Measurements from ENCODE around the gene GSTM3.

Gene GSTM3

DNA sequence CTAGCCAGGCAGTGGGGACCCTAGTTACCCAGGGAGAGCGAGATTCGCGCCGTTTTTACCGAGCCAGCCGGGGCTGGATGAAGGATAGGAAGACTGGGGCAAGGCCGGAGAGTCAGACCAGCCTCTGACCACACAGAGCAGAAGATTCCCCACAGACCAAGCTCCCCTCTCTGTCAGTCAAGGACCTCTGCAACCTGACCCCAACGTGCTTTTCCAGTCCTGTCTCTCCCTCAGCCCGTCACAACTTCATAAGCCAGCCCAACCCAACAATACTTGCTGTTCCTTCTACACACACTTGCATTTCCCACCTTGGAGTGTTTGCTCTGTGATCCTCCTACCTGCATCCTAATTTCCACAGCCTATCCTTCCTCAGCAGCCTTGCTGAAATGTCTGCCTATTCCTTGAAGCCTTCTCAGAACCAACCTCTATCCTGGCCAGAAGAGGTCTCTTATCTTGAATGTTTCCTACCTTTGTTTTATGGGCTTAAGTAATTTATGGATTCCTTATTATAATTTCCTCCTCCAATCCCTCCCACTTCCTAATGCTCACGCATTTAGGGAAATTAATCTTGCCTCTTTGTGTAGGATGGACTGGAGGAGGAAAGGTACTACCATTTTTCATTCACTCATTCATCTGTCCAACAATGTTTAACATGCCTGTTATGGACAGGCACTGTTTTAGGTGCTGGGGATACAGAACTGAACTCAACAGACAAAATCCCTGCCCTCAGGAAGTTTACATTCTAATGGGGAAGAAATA lies at the start of gene GSTM3:
TSS of gene GSTM3 (minus strand) at position 424 of the 759 bp plus-strand sequence. CDS start 751 bp downstream, outside the sequence.
- no peak for TF ChIP-seq CTCF (IDR thresholded peaks at IDR 0.05; ENCODE audit: low read depth, low read length)
- DNase-seq (ENCODE audit: extremely low read depth, low read depth) = no peak

DNA sequence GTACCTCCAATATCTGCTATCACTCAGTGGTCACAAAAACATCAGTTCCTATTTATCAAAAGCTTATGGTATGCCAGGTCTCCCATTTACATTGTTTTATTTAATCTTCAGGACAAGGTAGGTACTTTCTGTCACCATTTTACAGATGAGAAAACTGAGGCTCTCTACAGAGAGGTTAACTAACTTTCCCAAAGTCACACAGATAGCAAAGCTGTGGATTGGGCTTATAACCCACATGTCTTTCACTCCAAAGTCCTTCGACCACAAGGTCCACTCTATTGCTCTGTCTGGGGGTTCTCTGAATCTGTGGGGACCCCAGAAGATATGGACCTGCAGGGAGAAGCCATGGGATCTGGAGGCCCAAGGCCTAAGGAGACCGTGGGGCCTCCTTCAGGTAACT lies 49.5 kb upstream of the GSTM3 start:
- DNase-seq (ENCODE audit: extremely low read depth, low read depth) = no peak
- TF ChIP-seq CTCF (IDR thresholded peaks at IDR 0.05; ENCODE audit: low read depth, low read length) = no peak

- DNase-seq (ENCODE audit: extremely low read depth, low read depth) = no peak
- TF ChIP-seq CTCF (IDR thresholded peaks at IDR 0.05; ENCODE audit: low read depth, low read length) = no peak
Observed at GRCh38 chr1:109789551-109790180, 48.8 kb upstream of the GSTM3 start.

DNA sequence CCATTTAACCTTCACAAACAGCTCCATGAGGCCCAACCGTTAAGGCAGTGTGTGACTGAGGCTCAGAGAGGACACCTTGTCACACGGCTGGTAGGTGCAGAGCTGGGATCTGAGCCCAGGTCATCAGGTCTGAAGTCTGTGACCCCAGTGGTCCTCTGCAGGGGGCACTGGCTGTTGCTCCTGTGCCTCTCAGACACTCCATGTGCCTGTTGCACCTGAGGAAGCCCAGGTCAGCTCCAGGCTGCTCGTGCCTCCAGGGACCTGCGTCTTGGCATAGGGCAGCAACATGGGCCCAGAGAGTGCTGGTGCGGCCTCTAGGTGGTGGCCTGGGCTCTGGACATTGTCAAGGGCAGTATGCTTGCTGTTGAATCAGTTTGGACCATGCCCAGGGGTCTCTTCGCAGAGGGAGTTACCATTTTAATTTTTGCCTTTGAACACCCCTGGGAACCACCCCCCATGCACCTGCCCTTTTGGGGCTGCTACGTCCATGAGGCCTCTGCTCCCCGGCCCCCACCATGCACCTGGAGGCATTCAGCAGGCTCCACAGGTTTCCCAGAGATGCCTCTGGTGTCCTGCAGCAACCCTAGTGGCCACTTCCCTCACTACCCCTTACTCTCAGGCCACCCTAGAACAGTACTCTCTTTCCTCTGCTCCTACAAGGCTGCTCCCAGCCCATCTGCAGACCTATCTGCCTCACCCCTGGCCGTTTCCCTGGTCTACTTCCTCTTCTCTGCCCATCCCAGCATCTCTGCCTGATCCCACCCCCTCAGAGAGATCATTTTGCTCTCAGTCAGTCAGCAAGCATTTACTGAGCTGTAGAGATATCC lies 48.1 kb upstream of the GSTM3 start:
- TF ChIP-seq CTCF (IDR thresholded peaks at IDR 0.05; ENCODE audit: low read depth, low read length) = peak; percentile 36
- no peak for DNase-seq (ENCODE audit: extremely low read depth, low read depth)

DNA sequence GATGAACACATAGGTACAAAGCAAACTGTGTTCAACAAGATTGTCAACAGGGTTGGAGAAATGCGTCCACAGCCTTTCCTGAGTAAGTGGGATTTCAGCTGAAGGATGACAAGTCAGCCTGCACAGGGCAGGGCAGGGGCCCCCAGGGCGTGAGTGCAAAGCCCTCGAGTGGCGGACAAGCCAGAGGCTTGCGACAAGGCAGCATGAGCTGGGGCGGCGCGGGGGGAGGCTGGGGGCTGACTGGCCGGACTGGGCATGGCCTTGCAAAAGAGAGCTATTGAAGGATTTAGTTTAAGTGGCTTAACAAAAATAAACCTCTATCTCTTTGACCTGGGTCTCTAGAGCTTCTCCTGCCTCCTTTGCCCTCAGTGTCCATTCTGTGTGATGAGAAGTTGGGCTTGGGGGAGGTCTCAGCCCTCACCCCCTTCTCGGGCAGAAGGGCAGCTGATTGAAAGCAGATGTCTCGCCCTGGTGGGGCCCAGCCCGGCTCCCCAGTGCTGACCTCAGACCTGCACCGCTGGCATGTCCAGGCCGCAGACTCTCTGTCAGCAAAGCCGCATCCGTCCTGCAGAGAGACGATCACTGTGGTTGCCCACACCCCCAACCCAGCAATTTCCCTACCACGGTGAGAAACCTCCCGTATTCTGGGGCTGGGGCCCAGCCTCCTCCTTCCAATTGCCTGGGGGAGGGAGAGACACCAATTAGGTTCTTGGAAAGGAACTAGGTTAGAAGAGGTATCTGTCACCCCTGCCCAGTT lies 47.2 kb upstream of the GSTM3 start:
- no peak for TF ChIP-seq CTCF (IDR thresholded peaks at IDR 0.05; ENCODE audit: low read depth, low read length)
- DNase-seq (ENCODE audit: extremely low read depth, low read depth) = no peak

DNA sequence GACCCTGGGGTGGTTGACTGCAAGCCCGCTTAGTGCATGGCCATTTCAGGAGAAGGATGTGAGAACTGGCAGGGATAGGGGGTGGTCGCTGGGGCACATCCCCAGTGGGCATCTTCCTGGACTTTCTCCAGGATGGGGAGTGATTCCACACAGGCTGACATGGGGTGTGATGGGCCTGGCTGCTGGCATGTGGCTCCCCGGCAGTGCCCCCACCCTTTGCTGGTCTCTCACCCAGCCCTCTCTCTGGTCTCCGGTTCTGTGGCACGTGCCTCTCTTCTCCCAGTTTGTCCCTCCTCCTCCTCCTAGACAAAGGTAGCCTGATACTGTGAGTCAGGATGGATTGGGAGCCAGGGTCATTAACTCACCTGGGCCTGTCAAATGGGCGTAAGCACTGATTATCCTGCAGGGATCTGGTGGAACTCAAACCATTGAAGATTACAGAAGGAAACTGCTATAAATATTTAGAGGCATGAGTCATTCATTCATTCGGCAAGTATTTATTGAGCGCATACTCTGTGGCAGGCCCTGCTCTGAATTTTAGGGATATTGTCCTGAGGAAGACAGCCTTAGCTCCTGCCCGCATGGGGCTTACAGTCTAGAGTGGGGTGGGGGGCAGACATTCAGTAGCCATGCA lies 46.5 kb upstream of the GSTM3 start:
- DNase-seq (ENCODE audit: extremely low read depth, low read depth) = no peak
- TF ChIP-seq CTCF (IDR thresholded peaks at IDR 0.05; ENCODE audit: low read depth, low read length) = no peak

Measured in AG09319 (cell line).